SHP77 treated with DMSO at 0.1 percent for 48 hours (cell line): ENCODE results near the gene HIRA.
"Not testable (repeated sequence)": the region's sequence is repeated elsewhere in the genome, so short reads cannot be mapped to it uniquely, and the experiment has no call there.

Source experiments
- DNase-seq: peaks from one replicate; lab custom pipeline; 2025; lab: John Stamatoyannopoulos, UW

Gene HIRA

DNA sequence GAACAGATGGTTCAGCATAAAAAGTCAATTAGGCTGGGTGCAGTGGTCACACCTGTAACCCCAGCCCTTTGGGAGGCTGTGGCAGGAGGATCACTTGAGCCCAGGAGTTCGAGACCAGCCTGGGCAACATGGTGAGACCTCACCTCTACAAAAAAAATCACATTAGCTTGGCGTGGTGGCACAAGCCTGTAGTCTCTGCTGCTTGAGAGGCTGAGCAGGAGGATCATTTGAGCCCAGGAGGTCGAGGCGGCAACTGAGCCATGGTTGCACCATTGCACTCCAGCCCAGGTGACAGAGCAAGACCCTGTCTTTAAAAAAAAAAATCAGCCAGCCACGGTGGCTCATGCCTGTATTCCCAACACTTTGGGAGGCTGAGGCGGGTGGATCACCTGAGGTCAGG, 108.1 kb downstream of the HIRA start:
- DNase-seq, result not testable (repeated sequence)

GRCh38 chr22:19321757-19322156, 109.8 kb downstream of the HIRA start:
- no peak for DNase-seq

DNA sequence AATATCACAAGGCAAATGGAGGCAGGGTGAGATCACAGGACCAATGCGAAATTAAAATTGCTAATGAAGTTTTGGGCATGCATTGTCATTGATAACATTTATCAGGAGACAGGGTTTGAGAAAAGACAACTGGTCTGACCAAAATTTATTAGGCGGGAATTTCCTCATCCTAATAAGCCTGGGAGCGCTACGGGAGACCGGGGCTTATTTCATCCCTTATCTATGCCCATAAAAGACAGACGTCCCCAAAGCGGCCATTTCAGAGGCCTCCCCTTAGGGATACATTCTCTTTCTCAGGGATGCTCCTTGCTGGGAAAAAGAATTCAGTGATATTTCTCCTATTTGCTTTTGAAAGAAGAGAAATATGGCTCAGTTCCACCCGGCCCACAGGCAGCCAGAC, 111.4 kb downstream of the HIRA start:
- not testable (repeated sequence) for DNase-seq

- DNase-seq, result no peak
Measured at GRCh38 chr22:19319281-19319680, 112.3 kb downstream of the HIRA start.

- no peak for DNase-seq
Measured at GRCh38 chr22:19317865-19318264, 113.7 kb downstream of the HIRA start.

DNA sequence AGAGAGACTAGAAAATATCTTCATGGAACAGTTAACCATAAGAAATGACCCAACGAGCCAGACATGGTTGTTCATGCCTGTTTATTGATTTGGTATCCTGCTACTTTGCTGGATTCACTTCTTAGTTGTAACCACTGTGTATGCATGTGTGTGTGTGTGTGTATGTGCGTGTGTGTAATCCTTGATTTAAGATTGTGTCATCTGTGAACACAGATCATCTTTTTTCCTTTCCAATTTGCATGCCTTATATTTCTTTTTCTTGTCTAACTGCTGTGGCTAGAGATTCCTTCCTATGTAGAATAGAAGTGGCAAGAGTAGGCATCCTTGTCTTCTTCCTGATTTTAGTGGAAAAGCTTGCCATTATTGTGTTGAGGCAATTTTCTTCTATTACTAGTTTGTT, 123.7 kb downstream of the HIRA start:
- DNase-seq, result no peak

DNA sequence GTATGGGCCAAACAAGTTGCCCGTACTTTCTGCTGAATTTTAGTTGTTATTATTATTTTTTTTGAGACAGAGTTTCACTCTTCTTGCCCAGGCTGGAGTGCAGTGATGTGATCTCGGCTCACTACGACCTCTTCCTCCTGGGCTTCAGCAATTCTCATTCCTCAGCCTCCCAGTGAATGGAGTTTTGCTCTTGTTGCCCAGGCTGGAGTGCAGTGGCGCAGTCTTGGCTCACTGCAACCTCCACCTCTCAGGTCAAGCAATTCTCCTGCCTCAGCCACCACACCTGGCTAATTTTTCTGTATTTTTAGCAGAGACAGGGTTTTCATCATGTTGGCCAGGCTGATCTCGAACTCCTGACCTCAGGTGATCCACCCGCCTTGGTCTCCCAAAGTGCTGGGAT, 125.0 kb downstream of the HIRA start:
- not testable (repeated sequence) for DNase-seq

GRCh38 chr22:19304547-19304946, 127.0 kb downstream of the HIRA start:
- DNase-seq, result no peak

- DNase-seq, result no peak
Measured at GRCh38 chr22:19303785-19304184, 127.7 kb downstream of the HIRA start.

GRCh38 chr22:19295733-19296132, 135.8 kb downstream of the HIRA start:
- DNase-seq, result no peak

DNA sequence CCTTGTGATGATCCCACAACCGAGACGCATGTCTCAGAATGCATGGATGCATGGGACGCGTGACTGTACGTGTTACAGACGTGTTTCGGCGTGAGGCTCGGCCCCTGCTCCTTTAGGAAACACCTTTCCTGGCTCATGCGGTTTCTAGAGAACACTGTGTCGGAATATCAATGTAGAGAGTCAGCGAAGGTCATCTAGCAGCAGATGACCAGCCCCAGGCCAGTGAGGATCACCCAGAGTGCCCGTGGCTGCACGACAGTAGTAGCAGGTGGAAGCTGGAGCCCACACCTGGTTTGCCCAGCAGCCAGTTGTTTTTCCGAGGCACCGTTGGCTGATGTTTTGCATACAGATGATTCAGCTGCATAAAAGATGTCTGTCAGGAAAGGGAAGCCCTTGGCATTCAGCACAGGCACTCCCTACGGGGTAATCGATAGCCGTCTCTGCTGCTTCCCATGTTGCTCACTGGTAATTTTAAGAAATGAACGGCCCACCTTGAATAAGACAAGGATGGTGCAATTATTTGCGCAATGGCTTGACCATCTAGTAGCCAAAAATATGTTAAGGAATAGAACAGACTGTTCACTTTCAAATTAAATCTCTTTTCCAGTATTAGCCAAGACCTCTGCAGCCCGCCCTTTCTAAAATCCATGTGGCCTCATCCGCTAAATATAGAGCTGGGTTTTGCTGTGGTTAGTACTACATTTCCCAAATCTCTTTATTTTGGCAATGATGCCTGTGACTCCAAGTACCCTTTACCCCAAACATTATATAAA, 138.9 kb downstream of the HIRA start:
- DNase-seq, result peak; percentile 82

GRCh38 chr22:19291580-19292457, 139.7 kb downstream of the HIRA start, which contains the start of gene CLTCL1:
TSS of gene CLTCL1 (minus strand) at chr22:19291719. CDS start at chr22:19291641, 78 bp downstream.
- DNase-seq, result peak; percentile 37

- no peak for DNase-seq
Measured at GRCh38 chr22:19291218-19291579, 140.3 kb downstream of the HIRA start.

- no peak for DNase-seq
Measured at GRCh38 chr22:19290400-19291217, 140.9 kb downstream of the HIRA start.

DNA sequence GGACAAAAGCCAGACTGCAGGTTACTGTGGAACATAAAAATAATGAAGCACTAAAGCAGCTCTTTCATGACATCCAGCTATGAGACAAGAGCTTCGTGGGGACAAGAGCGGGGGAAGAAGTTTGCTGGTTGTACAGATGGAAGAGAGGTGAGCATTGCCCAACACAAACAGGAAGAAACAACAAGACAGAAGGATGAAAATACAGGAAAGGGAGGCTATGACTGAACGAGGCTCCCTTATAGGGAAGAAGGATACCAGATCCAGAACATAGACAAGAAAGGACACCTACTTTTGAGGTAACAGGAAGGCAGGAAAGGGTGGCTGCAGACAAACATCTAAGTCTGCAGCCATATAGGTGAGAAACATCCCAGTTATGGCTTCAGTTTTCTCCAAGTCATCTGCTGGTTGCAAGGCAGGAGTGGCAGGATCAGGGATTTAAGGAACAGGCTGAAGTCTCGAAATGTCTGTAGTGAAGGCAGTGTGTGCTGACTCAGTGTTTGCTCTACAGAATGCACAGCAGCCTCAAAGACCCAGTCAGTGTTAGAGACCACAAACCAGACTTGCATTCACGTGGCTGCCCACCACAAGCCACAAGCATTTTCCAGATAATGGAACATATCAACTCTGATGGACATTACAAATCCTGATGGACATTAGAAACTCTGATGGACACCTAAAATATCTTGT, 141.9 kb downstream of the HIRA start:
- no peak for DNase-seq

DNA sequence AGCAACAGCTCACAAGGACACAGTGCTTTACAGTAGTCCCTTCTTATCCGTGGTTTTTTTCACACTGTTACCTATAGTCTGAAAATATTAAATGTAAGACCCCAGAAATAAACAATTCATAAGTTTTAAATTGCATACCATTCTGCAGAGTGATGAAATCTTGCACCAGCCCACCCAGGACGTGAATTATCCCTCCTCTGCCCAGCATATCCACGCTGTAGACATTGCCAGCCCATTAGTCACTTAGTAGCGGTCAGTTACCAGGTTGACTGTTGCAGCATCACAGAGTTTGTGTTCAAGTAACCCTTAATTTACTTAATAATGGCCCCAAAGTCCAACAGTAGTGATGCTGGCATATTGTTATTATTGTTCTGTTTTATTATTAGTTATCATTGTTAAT, 143.6 kb downstream of the HIRA start:
- no peak for DNase-seq

DNA sequence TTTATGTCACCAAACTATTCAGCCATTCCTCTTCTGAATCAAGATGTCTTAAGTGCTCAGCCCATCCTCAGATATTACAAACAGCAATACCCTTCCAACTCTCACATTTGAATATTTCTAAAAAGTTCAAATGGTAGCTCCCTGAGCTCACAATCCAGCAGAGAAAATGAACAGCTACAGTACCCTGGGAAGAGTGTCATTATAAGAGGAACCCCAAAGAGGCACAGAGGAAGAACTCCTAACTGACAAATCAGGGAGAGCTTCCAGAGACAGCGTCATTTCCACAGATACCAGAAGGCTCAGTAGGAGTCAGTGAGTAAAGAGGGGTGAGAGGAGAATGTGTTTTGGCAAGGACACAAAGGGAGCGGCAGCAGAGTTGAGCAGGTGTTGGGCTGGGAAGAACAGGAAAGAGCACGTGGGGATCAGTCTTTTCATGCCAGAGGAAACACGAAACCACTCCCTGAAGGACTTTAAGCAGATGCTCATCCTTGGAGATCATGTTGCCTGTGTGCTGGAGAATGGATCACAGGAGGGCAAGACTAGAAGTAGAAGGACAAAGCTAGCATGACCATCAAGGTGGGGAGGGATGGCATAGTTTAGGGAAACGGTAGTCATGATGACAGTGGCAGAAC, 144.3 kb downstream of the HIRA start:
- peak; percentile 91 for DNase-seq

DNA sequence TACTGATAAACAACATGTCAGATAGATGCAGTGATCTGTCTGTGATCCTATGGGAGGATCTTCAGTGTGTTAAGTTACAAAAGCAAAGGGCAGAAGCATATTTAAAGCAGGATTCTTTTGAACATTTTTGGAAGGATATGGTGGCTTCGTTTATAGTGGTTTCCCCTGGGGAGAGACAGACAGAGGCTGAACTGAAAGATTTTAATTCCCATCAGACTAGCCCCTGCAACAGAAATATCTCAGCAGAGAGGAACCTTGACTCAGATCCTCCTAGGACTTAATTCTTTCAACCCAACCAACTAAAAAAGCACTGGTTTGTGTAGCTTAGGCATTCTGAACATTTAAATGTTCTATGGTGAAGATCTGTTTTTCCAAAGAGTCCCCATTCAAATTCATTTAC, 145.7 kb downstream of the HIRA start:
- no peak for DNase-seq
